ENCODE results near the gene PIGM.

DNA sequence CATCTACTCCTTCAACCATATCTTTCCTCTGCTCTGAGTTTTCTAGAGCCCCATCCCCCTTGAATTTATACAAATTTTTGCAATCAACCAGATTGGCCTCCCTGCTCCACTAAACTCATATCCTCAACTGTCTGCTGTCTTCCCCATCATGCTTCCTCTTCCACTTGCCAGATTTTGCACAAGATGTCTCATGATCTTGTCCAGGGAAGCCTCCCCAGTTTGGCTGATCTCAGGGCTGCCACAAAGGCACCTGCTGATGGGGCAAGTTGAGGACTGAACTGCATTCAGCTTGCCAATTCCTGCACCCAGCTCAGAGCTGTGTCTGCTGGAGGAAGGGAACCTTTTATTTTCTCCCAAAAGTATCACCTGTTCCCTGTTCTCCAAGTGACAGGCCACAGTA lies 45.7 kb upstream of the PIGM start:
- TF ChIP-seq CTCF (conservative IDR thresholded peaks at IDR 0.05; ENCODE audit: low read depth, low read length), result no peak
- no peak for TF ChIP-seq EZH2 (IDR thresholded peaks at IDR 0.05; ENCODE audit: borderline replicate concordance, low read depth, low read length, poor library complexity, severe bottlenecking)

All from A673 (cell line).